ENCODE measurements around the gene SPOCK3. TPM values are rescaled to one million over a fixed set of nuclear protein-coding genes. Genes with fewer than 3 reads are reported as not detected.

Gene SPOCK3
- total and polyA plus RNA-seq, 5 experiments from 2014 or later, result not detected

- ATAC-seq (no peak), DNase-seq (no peak)
- H3K4me1 Mint-ChIP-seq, result peaks cover 0 to 6% (median 0%) of the 10 kb centered on the region in 4 donors
- no peak overlapping the region for H3K27ac Mint-ChIP-seq
- H3K36me3 Mint-ChIP-seq, result no peaks in the 10 kb centered on the region
- peaks cover 0 to 1% (median 0%) of the 10 kb centered on the region in 9 donors for H3K9me3 Mint-ChIP-seq
- POLR2A ChIA-PET, result no interaction called here
- no peaks in the 10 kb centered on the region for H3K27me3 Mint-ChIP-seq
- H3K4me3 Mint-ChIP-seq, result no peak overlapping the region
These were observed 13.2 kb downstream of the SPOCK3 start for GRCh38 chr4:167221084-167221483.

GRCh38 chr4:167218022-167218608 lies 16.2 kb downstream of the SPOCK3 start:
- H3K27me3 Mint-ChIP-seq, result no peaks in the 10 kb centered on the region
- H3K4me1 Mint-ChIP-seq, result peaks cover 0 to 6% (median 0%) of the 10 kb centered on the region in 4 donors
- DNase-seq, result no peak
- no peak for ATAC-seq
- H3K9me3 Mint-ChIP-seq, result peaks cover 0 to 4% (median 0%) of the 10 kb centered on the region in 9 donors
- H3K36me3 Mint-ChIP-seq, result no peaks in the 10 kb centered on the region
- H3K4me3 Mint-ChIP-seq, result no peak overlapping the region
- H3K27ac Mint-ChIP-seq, result no peak overlapping the region
- POLR2A ChIA-PET, result no interaction called here

- H3K4me3 Mint-ChIP-seq, result no peak overlapping the region
These were observed 17.5 kb downstream of the SPOCK3 start for GRCh38 chr4:167216783-167217182.

GRCh38 chr4:167210166-167210565 lies 24.1 kb downstream of the SPOCK3 start:
- H3K4me3 Mint-ChIP-seq, result no peak overlapping the region
- H3K36me3 Mint-ChIP-seq, result no peaks in the 10 kb centered on the region
- POLR2A ChIA-PET, result no interaction called here
- no peaks in the 10 kb centered on the region for H3K4me1 Mint-ChIP-seq
- ATAC-seq (no peak), DNase-seq (no peak)
- no peaks in the 10 kb centered on the region for H3K27me3 Mint-ChIP-seq
- H3K27ac Mint-ChIP-seq, result no peak overlapping the region
- H3K9me3 Mint-ChIP-seq, result peaks cover 0 to 6% (median 0%) of the 10 kb centered on the region in 9 donors

More at GRCh38 chr4:167216783-167217182, 17.5 kb downstream of the SPOCK3 start:
- peaks cover 0 to 4% (median 0%) of the 10 kb centered on the region in 9 donors for H3K9me3 Mint-ChIP-seq
- ATAC-seq (no peak), DNase-seq (no peak)
- peaks cover 0 to 3% (median 0%) of the 10 kb centered on the region in 4 donors for H3K4me1 Mint-ChIP-seq
- no peak overlapping the region for H3K27ac Mint-ChIP-seq
- H3K27me3 Mint-ChIP-seq, result no peaks in the 10 kb centered on the region
- POLR2A ChIA-PET, result no interaction called here
- H3K36me3 Mint-ChIP-seq, result no peaks in the 10 kb centered on the region

GRCh38 chr4:167196344-167197012 lies 37.8 kb downstream of the SPOCK3 start:
- Mint-ChIP-seq H3K4me1 (no peaks in the 10 kb centered on the region), H3K27me3 (no peaks in the 10 kb centered on the region), H3K9me3 (peaks cover 0 to 25% (median 12%) of the 10 kb centered on the region in 9 donors), H3K4me3 (no peak overlapping the region), H3K36me3 (no peaks in the 10 kb centered on the region), H3K27ac (no peak overlapping the region)
- ATAC-seq, result no peak
- POLR2A ChIA-PET, result no interaction called here
- DNase-seq, result no peak

- no peak overlapping the region for H3K4me3 Mint-ChIP-seq
- no peaks in the 10 kb centered on the region for H3K36me3 Mint-ChIP-seq
- peaks cover 0 to 25% (median 7%) of the 10 kb centered on the region in 9 donors for H3K9me3 Mint-ChIP-seq
- ATAC-seq (no peak), DNase-seq (no peak)
- POLR2A ChIA-PET, result no interaction called here
- no peaks in the 10 kb centered on the region for H3K27me3 Mint-ChIP-seq
- no peaks in the 10 kb centered on the region for H3K4me1 Mint-ChIP-seq
- no peak overlapping the region for H3K27ac Mint-ChIP-seq
These were observed 43.9 kb downstream of the SPOCK3 start for GRCh38 chr4:167190379-167190778.

- H3K4me3 Mint-ChIP-seq, result no peak overlapping the region
- ATAC-seq (no peak), DNase-seq (no peak)
- POLR2A ChIA-PET, result no interaction called here
- no peaks in the 10 kb centered on the region for H3K27me3 Mint-ChIP-seq
- no peaks in the 10 kb centered on the region for H3K36me3 Mint-ChIP-seq
- no peak overlapping the region for H3K27ac Mint-ChIP-seq
- no peaks in the 10 kb centered on the region for H3K4me1 Mint-ChIP-seq
- peaks cover 0 to 8% (median 0%) of the 10 kb centered on the region in 9 donors for H3K9me3 Mint-ChIP-seq
These were observed 48.8 kb downstream of the SPOCK3 start for GRCh38 chr4:167185465-167185864.

GRCh38 chr4:167183036-167183435 lies 51.3 kb downstream of the SPOCK3 start:
- no peak for DNase-seq
- no peaks in the 10 kb centered on the region for H3K4me1 Mint-ChIP-seq
- H3K27me3 Mint-ChIP-seq, result no peaks in the 10 kb centered on the region
- H3K4me3 Mint-ChIP-seq, result no peak overlapping the region
- POLR2A ChIA-PET, result no interaction called here
- no peaks in the 10 kb centered on the region for H3K36me3 Mint-ChIP-seq
- no peak overlapping the region for H3K27ac Mint-ChIP-seq
- no peak for ATAC-seq
- peaks cover 0 to 8% (median 0%) of the 10 kb centered on the region in 9 donors for H3K9me3 Mint-ChIP-seq

- peaks cover 0 to 8% (median 0%) of the 10 kb centered on the region in 9 donors for H3K9me3 Mint-ChIP-seq
- no peak overlapping the region for H3K27ac Mint-ChIP-seq
- no peaks in the 10 kb centered on the region for H3K36me3 Mint-ChIP-seq
- no peak for ATAC-seq
- H3K4me3 Mint-ChIP-seq, result no peak overlapping the region
- POLR2A ChIA-PET, result no interaction called here
- H3K27me3 Mint-ChIP-seq, result no peaks in the 10 kb centered on the region
- DNase-seq, result no peak
- no peaks in the 10 kb centered on the region for H3K4me1 Mint-ChIP-seq
These were observed 56.4 kb downstream of the SPOCK3 start for GRCh38 chr4:167177925-167178324.

- POLR2A ChIA-PET, result no interaction called here
- H3K27ac Mint-ChIP-seq, result no peak overlapping the region
- no peaks in the 10 kb centered on the region for H3K27me3 Mint-ChIP-seq
- H3K4me3 Mint-ChIP-seq, result no peak overlapping the region
- DNase-seq (no peak), ATAC-seq (no peak)
- H3K9me3 Mint-ChIP-seq, result peaks cover 0 to 8% (median 0%) of the 10 kb centered on the region in 9 donors
- H3K4me1 Mint-ChIP-seq, result no peaks in the 10 kb centered on the region
- no peaks in the 10 kb centered on the region for H3K36me3 Mint-ChIP-seq
These were observed 57.4 kb downstream of the SPOCK3 start for GRCh38 chr4:167176723-167177367.

GRCh38 chr4:167171928-167172327 lies 62.4 kb downstream of the SPOCK3 start:
- Mint-ChIP-seq H3K4me1 (no peaks in the 10 kb centered on the region), H3K27ac (no peak overlapping the region), H3K4me3 (no peak overlapping the region), H3K36me3 (no peaks in the 10 kb centered on the region), H3K27me3 (no peaks in the 10 kb centered on the region), H3K9me3 (peaks cover 0 to 12% (median 2%) of the 10 kb centered on the region in 9 donors)
- DNase-seq (no peak), ATAC-seq (no peak)
- POLR2A ChIA-PET, result no interaction called here

- ATAC-seq, result no peak
- H3K4me1 Mint-ChIP-seq, result no peaks in the 10 kb centered on the region
These were observed 65.7 kb downstream of the SPOCK3 start for GRCh38 chr4:167168611-167169010.

GRCh38 chr4:167150587-167150986 lies 83.7 kb downstream of the SPOCK3 start:
- Mint-ChIP-seq H3K9me3 (peaks cover 0 to 17% (median 2%) of the 10 kb centered on the region in 9 donors), H3K27ac (no peak overlapping the region), H3K4me3 (no peak overlapping the region), H3K36me3 (no peaks in the 10 kb centered on the region), H3K4me1 (no peaks in the 10 kb centered on the region), H3K27me3 (no peaks in the 10 kb centered on the region)
- POLR2A ChIA-PET, result no interaction called here
- no peak for ATAC-seq
- DNase-seq, result no peak

More at GRCh38 chr4:167168611-167169010, 65.7 kb downstream of the SPOCK3 start:
- no peak overlapping the region for H3K27ac Mint-ChIP-seq
- H3K9me3 Mint-ChIP-seq, result peaks cover 0 to 14% (median 2%) of the 10 kb centered on the region in 9 donors
- no peaks in the 10 kb centered on the region for H3K27me3 Mint-ChIP-seq
- H3K36me3 Mint-ChIP-seq, result no peaks in the 10 kb centered on the region
- no peak overlapping the region for H3K4me3 Mint-ChIP-seq
- no peak for DNase-seq
- POLR2A ChIA-PET, result no interaction called here
